Memory B cell (primary cell): ENCODE results near the gene NOTCH2.
"Not testable (repeated sequence)": the region's sequence is repeated elsewhere in the genome, so short reads cannot be mapped to it uniquely, and the experiment has no call there.

Experiments
- ATAC-seq: fragments of 150-1000 bp; cut with Tn5 transposase; 2 replicates; pipeline ENCODE4 v1.10.0; 2021; ENCODE audit warnings: low read depth, mild to moderate bottlenecking, moderate library complexity
- DNase-seq, 2 donors: peaks; one replicate each; pipeline ENCODE4 v3.0.0; 2022; ENCODE audit warnings: low spot score in 2 of 2
- H3K27ac Mint-ChIP-seq: one replicate; pipeline ENCODE4 v1.8.0; 2022; ENCODE audit warnings: mild to moderate bottlenecking, moderate library complexity, mixed read lengths
- H3K27me3 Mint-ChIP-seq: one replicate; pipeline ENCODE4 v1.8.0; 2022; ENCODE audit warnings: mixed read lengths
- H3K36me3 Mint-ChIP-seq: one replicate; pipeline ENCODE4 v1.8.0; 2022; ENCODE audit warnings: mild to moderate bottlenecking, mixed read lengths
- H3K4me1 Mint-ChIP-seq: one replicate; pipeline ENCODE4 v1.8.0; 2022; ENCODE audit warnings: mixed read lengths
- H3K4me3 Mint-ChIP-seq: one replicate; pipeline ENCODE4 v1.8.0; 2022; ENCODE audit warnings: mild to moderate bottlenecking, moderate library complexity, mixed read lengths
- H3K9me3 Mint-ChIP-seq: one replicate; pipeline ENCODE4 v1.8.0; 2022; ENCODE audit warnings: mixed read lengths

NOTCH2 gene

DNA sequence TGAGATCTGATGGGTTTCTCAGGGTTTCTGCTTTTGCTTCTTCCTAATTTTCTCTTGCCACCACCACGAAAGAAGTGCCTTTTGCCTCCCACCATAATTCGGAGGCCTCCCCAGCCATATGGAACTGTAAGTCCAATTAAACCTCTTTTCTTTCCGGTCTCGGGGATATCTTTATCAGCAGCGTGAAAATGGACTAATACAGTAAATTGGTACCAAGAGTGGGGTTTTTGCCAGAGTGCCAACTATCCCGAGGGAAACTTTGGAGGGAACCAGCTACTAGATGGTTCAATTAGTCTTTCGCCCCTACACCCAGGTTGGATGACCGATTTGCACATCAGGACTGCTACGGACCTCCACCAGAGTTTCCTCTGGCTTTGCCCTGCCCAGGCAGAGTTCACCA lies 68.4 kb downstream of the NOTCH2 start:
- not testable (repeated sequence) for DNase-seq, H3K4me1 Mint-ChIP-seq, H3K27ac Mint-ChIP-seq, H3K27me3 Mint-ChIP-seq, H3K4me3 Mint-ChIP-seq, H3K9me3 Mint-ChIP-seq, ATAC-seq
- peaks cover 13% of the 10 kb centered on the region for H3K36me3 Mint-ChIP-seq

DNA sequence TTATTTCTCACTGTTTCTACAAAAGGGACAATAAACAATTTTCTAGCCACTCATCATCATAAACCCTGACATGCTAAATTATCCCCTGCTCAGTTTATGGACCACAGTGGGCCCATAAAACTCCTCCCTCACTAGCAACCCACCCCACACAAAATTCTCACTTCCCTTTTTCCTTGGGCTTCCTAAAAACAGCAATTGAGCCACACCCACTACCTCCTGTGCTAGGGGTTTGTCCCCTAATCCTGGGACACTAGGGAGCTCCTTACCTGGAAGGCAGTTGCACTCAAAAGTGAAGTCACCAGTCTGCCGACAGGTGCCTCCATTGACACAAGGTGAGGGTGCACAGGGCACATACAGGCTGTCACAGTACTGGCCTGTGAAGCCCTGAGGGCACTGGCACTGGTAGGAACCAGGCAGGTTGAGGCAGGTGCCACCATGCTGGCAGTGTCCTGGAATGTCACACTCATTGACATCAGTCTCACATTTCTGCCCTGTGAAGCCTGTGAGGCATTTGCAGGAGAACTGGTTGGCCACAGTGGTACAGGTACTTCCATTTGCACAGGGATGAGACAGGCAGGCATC lies 72.6 kb downstream of the NOTCH2 start:
- H3K27ac Mint-ChIP-seq = peak overlapping the region; percentile 40
- not testable (repeated sequence) for H3K9me3 Mint-ChIP-seq, DNase-seq, H3K4me3 Mint-ChIP-seq, H3K27me3 Mint-ChIP-seq, H3K4me1 Mint-ChIP-seq, H3K36me3 Mint-ChIP-seq, ATAC-seq

DNA sequence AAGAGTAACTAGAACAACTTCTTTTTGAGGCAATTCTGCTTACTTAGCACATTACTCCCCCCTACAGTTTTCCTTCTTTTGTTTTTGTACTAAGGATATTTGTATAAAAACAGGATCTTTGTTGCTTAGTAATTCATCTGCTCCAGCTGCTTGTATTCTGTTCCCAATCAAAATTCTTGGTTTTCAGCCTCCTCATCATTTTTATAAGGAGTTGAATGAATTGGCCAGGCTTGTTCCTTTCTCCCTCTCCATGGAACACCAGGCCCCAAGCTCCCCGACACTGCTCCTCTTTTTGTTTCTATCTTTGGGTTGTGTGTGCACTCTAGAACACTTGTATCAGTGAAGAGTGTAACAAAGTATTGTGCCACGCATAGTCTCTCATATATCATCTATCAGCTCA lies 73.5 kb downstream of the NOTCH2 start:
- H3K4me1 Mint-ChIP-seq, H3K27ac Mint-ChIP-seq, ATAC-seq, DNase-seq, H3K4me3 Mint-ChIP-seq, H3K9me3 Mint-ChIP-seq, H3K27me3 Mint-ChIP-seq, H3K36me3 Mint-ChIP-seq: not testable (repeated sequence)

DNA sequence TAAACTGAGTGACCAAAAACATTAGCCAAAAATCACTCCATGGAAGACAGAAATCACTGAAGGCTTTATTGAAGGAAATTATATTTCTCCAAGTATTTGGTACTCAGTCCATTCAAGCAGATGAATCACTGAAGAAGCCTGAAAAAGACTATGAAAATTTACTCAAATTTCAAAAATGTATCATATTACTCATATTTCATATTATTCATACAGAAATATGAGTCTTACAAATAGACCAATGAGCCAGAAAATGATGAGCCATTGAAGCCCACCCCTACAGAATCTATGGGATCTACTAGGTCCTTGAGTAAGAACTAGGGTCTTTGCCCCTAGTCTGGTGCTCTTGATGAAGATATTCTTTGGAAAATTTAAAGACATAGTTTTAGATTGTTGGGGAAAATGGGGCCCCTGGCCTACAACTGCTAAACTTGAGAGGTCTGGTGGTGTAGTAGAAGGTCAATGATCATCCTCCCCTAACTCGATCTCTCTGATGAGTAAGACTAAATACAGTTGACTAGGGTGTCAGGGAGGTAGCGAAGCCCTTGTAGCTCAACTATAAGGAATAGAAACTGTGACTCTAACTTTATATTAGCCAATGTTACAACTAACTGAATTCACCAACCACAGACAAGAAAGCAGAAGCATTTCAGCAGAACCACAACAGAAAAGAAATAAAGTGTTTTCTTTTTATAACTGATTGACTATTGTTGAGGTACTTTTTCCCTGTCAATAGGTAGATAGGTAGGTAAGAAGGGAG lies 81.0 kb downstream of the NOTCH2 start:
- ATAC-seq (peak; percentile 91), DNase-seq (peak in 1 of 2 donors; percentile 8)
- Mint-ChIP-seq H3K36me3 (peaks cover 22% of the 10 kb centered on the region), H3K4me1 (peaks cover 19% of the 10 kb centered on the region), H3K27me3 (no peaks in the 10 kb centered on the region), H3K9me3 (no peaks in the 10 kb centered on the region), H3K4me3 (peak overlapping the region; percentile 0), H3K27ac (peak overlapping the region; percentile 77)

DNA sequence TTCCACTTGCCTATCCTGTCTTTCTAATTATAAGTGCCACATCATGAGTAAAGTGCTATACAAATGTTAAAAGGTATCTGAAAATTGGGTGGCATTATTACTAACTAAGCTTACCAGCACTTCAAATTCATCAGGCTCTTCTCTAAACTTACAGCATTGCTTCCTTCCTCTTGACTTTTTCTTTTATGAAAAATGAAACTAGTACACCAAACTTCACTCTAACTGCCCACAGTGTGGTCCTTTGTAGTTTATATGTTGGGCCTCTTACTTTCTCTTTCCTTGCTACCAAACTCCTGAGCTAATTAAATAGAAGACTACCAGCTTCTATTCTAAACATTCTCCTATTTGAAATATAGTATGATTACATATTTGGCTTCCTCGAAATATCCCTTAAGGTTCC lies 81.8 kb downstream of the NOTCH2 start:
- Mint-ChIP-seq H3K4me1 (peaks cover 19% of the 10 kb centered on the region), H3K4me3 (no peak overlapping the region), H3K27me3 (no peaks in the 10 kb centered on the region), H3K36me3 (peaks cover 22% of the 10 kb centered on the region), H3K9me3 (no peaks in the 10 kb centered on the region), H3K27ac (peak overlapping the region; percentile 35)
- DNase-seq (no peak), ATAC-seq (peak; percentile 55)

DNA sequence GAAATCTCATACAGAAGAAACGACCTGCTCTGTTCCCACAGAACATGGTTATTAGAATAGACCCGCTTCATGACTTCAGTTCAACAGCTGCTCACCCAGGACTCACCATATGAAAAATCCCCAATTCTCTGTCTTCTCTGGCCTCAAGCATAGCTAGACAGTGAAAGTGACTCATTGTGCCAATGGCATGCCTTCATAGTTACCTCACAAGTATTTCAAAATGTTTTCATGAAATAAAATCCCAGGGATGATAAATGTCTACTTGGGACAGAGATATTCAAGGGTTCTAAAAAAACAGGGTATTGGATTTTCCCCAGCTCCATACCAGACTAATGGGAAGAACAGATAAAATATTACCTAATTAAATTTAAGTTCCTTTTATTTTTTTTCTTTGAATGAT lies 82.3 kb downstream of the NOTCH2 start:
- H3K27me3 Mint-ChIP-seq = no peaks in the 10 kb centered on the region
- no peak overlapping the region for H3K4me3 Mint-ChIP-seq
- no peak for ATAC-seq
- peaks cover 23% of the 10 kb centered on the region for H3K36me3 Mint-ChIP-seq
- peak overlapping the region; percentile 58 for H3K27ac Mint-ChIP-seq
- no peak for DNase-seq
- no peaks in the 10 kb centered on the region for H3K9me3 Mint-ChIP-seq
- H3K4me1 Mint-ChIP-seq = peaks cover 19% of the 10 kb centered on the region

DNA sequence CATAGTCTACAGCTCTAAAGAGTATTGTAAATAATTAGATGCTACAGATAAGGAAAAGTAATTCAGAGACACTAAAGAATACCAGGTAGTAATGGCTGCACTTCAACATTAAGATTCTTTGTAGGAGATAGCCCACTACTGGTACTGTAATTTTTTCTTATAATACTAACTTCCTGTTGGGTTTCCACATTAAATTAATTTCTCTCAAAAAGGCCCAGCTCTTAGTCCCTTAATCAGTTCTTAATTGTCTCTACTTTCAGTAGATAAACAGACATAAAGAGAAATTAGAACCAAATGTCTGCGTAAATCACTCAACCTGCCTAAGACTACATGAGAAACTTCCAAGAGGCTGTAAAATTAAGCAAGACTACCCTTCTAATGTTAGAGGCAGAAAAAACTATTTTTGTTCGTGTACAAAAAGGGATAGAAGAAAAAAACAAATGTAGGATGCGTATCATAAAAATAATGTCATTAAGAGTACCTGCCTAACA lies 83.4 kb downstream of the NOTCH2 start:
- Mint-ChIP-seq H3K27ac (no peak overlapping the region), H3K9me3 (no peaks in the 10 kb centered on the region)

DNA sequence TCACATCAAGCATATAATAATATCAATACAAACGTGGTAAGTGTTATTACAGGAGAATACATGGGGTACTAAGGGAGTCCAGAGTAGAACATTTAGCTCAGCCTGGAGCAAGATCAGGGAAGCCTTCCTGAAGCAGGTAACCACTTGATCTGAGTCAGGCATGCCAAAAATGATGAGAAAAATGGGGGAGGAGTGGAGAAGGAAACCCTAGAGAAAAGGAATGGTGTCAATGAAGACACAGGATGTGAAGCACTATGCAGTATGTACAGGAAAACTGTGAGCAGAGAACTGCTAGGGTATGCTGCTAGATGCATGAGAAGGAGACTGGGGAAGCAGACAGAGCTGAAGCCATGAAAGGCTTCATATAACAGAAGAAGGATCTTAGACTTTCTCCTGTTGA lies 84.7 kb downstream of the NOTCH2 start:
- no peak overlapping the region for H3K4me3 Mint-ChIP-seq
- no peak overlapping the region for H3K27ac Mint-ChIP-seq
- peaks cover 24% of the 10 kb centered on the region for H3K36me3 Mint-ChIP-seq
- H3K4me1 Mint-ChIP-seq = peaks cover 19% of the 10 kb centered on the region
- no peaks in the 10 kb centered on the region for H3K27me3 Mint-ChIP-seq
- no peak for ATAC-seq
- H3K9me3 Mint-ChIP-seq = no peaks in the 10 kb centered on the region
- no peak for DNase-seq

More for the DNA sequence above, 83.4 kb downstream of the NOTCH2 start:
- peaks cover 24% of the 10 kb centered on the region for H3K36me3 Mint-ChIP-seq
- H3K4me1 Mint-ChIP-seq = peaks cover 19% of the 10 kb centered on the region
- no peak overlapping the region for H3K4me3 Mint-ChIP-seq
- ATAC-seq (no peak), DNase-seq (no peak)
- H3K27me3 Mint-ChIP-seq = no peaks in the 10 kb centered on the region

DNA sequence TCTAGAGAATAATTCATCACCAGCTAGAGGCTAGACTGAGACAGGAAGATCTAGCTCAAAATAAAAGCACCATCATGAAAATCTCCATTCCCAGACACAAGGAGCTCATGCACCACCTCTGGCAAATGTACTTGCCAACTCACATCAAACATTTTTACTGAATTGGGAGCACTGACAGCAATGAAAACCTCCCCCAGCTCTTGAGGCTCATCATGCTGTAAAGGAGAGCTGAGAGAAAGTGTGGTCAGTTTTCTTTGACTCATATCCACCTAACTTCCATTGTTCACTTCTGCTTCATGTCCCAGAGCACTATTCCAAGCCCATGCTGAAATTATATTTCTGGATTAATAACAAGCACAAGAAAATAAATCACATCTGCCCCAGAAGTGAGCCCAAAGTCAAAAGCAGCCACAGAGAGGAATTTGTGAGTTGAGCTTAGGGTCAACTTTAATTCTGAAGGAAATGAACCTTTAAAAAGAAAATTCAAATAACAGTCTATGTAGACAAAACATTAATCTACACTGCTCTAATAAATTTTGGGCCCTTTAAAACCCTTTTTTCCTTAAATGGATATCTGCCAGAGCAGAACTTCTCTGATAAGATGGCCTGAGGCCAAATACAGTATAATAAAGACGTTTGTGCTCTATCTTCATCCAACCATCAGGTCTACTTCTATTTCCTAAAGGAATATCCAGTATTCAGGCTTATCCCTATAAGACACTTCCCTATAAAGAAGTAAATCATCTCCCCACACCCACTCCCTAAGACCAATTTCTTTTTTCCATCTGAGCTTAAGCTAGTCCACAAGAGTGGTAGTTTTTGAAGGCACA lies 87.3 kb downstream of the NOTCH2 start:
- no peak overlapping the region for H3K4me3 Mint-ChIP-seq
- H3K4me1 Mint-ChIP-seq = peaks cover 12% of the 10 kb centered on the region
- H3K36me3 Mint-ChIP-seq = peaks cover 35% of the 10 kb centered on the region
- H3K9me3 Mint-ChIP-seq = no peaks in the 10 kb centered on the region
- no peak overlapping the region for H3K27ac Mint-ChIP-seq
- no peaks in the 10 kb centered on the region for H3K27me3 Mint-ChIP-seq
- no peak for DNase-seq
- no peak for ATAC-seq

DNA sequence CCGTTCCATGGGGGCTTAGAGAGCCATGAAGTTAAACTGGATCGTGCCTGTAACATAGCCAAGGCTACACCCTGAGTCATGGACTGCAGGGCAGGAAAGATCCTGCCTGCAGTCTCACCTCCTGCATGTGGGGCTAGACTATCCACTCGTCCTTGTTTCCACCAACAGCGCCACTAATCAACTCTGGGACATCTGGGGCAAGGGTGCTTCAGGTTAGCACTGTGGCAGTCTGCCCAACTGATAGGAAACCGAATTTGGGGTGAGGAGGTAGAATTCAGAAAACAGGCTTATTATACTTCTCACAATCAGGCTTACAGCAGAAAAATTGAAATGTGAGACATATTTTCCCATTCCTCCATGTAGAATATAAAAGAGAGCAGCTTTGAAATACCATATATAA lies 88.0 kb downstream of the NOTCH2 start:
- H3K4me3 Mint-ChIP-seq = no peak overlapping the region
- H3K9me3 Mint-ChIP-seq = no peaks in the 10 kb centered on the region
- H3K27ac Mint-ChIP-seq = no peak overlapping the region
- no peaks in the 10 kb centered on the region for H3K27me3 Mint-ChIP-seq
- DNase-seq = no peak
- ATAC-seq = no peak
- H3K4me1 Mint-ChIP-seq = peaks cover 10% of the 10 kb centered on the region
- H3K36me3 Mint-ChIP-seq = peaks cover 31% of the 10 kb centered on the region

DNA sequence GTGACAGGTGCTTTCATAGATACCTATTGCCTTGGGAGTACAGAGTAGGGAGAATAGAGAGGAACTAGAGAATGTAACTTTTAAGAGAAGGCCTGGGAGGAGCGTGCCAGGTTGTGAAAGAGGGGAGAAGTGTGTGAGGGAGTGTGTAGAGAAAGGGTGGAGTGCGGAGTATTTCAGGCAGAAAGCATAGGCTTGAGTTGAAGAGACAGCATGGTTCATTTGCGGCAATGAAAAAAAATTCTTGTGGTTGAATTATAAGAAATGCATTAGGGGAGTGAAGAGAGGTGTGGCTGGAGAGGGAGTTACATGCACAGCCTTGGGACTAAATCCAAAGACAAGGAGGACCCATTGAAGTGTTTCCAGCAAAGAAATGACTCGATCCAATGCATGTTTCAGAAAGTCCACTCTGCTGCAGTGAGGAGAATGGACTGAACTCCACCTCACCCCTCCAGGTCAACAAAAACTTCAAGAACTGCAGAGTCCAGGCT lies 91.4 kb downstream of the NOTCH2 start:
- Mint-ChIP-seq H3K36me3 (peaks cover 31% of the 10 kb centered on the region), H3K27me3 (no peaks in the 10 kb centered on the region), H3K9me3 (no peaks in the 10 kb centered on the region), H3K4me1 (peaks cover 14% of the 10 kb centered on the region), H3K27ac (peak overlapping the region; percentile 2), H3K4me3 (no peak overlapping the region)
- no peak for DNase-seq
- no peak for ATAC-seq

DNA sequence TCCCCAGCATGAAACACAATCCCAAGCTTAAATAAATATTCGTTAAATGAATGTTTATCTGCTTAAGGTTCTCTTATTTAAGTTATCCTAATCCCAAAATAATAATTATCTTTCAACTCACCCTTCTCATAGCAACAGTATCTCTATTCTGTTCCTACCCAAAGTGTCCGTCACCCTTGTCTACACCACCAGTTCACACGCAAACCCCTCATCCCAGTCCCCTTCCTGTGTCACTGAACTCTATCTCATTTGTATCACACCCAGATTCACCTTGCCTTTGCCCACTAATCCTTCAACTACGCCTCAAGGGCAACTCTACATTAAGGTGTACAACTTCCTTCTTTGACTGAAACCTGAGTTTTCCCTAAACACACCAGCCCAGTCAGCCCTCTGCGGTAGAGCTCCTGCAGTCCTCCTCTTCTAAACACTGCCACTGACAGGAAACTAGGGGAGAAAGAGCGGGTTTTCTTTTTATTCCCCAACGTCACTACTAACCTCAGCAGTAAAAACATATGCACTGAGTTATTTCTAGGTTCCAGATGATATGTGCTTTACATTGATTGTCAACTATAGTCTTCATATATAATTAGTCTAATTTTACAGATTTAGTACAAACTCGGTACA lies 92.2 kb downstream of the NOTCH2 start:
- ATAC-seq, DNase-seq, H3K27ac Mint-ChIP-seq, H3K27me3 Mint-ChIP-seq, H3K4me3 Mint-ChIP-seq, H3K9me3 Mint-ChIP-seq: not testable (repeated sequence)
- Mint-ChIP-seq H3K36me3 (peaks cover 33% of the 10 kb centered on the region), H3K4me1 (peaks cover 14% of the 10 kb centered on the region)

DNA sequence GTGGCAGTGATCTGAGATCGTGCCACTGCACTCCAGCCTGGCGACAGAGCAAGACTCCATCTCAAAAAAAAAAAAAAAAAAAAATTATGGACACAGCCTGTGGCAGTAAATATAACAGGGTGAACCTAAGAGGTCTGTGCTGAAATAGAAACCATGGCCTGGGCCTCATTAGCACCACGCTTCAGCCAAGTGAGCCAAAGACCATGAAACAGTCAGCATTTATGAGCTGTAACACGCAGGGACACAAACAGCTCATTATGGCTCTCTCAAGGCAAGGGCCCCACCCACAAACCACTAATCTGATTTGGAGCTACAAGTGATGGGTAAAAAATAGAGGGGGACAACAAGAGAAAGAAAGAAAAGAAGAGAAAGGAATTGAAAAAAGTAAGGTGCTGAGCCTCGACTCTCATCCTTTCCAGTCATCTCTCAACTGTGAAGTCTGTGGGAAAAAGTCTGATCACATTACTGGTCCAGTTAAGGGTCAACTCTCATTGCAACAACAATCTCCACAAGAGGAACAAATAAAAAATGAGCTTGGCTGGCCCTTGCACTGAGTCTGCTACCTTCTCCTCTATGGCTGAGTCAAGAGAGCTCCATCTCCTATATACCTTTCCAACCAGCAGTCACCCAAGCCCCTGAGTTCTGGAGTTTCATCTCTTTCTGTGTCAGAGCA lies 93.7 kb downstream of the NOTCH2 start:
- not testable (repeated sequence) for H3K9me3 Mint-ChIP-seq, DNase-seq, H3K27me3 Mint-ChIP-seq, ATAC-seq, H3K4me3 Mint-ChIP-seq
- Mint-ChIP-seq H3K36me3 (peaks cover 40% of the 10 kb centered on the region), H3K27ac (peak overlapping the region; percentile 33), H3K4me1 (peaks cover 17% of the 10 kb centered on the region)
